GM18907 (cell line): ENCODE measurements around the gene OR1A1.
"Not testable (repeated sequence)": the region's sequence is repeated elsewhere in the genome, so short reads cannot be mapped to it uniquely, and the experiment has no call there.

Experiments used
- ATAC-seq: cut with Tn5 transposase; IDR thresholded peaks from one replicate; pipeline ENCODE4 v1.9.1; 2021; ENCODE audit warnings: mild to moderate bottlenecking, moderate library complexity; ENCODE audit not compliant: unreplicated experiment

The OR1A1 gene, protein sequence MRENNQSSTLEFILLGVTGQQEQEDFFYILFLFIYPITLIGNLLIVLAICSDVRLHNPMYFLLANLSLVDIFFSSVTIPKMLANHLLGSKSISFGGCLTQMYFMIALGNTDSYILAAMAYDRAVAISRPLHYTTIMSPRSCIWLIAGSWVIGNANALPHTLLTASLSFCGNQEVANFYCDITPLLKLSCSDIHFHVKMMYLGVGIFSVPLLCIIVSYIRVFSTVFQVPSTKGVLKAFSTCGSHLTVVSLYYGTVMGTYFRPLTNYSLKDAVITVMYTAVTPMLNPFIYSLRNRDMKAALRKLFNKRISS

DNA sequence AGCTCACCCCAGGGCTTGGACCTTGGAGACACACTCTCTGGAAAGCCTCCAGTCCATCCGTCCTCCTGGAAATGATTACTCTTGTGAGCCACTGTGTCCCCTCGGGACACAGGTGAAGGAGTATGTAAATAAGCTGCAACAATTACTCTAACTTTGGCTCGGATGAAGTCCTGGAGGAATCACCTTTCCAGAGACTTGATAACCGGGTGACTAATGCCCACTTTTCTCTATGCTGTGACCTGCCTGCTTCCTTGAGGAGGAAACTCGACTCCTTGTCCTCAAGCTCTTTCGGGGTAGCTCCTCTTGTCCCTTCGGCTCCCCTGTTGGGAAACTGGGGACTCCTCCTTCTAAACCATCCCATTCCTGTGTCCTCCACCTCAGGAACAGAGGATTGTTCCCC, at the start of gene OR1A1:
Gene OR1A1 (plus strand): TSS at position 301 of the 400 bp plus-strand sequence. CDS start 7,954 bp downstream, outside the sequence.
- no peak for ATAC-seq

DNA sequence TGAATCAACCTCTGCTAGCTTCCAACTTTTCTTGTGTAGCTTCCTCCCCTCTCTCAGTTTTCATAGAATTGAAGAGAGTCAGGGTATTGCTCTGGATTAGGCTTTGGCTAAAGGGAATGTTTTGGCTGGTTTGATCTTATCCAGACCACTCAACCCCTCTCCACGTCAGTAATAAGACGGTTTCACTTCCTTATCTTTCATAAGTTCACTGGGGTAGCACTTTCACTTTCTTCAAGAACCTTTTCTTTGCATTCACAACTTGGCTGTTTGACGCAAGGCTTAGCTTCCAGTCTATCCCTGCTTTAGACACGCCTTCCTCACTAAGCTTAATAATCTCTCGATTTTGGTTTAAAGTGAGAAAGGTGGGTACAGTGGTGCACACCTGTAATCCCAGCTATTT, 39.9 kb upstream of the OR1A1 start:
- no peak for ATAC-seq

DNA sequence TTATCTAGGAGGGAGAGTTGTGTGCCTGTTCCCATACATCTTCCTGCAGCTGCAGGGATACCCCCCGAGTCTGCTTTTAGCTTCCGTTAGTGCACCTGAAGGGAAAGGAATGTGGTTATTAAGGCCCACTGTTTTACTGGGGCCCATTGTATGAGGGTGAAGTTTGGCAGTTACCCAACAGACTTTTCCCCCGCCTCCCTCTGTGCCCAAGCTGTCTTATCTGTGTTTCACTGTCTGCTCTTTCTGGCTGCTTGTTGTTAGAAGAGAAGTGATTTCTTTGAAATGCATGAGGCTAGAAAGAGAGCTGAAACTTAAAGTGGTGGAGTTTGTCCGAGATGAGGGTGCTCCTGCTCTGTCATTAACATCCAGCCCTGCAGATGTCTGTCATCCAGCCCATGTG, 17.5 kb upstream of the OR1A1 start:
- no peak for ATAC-seq

DNA sequence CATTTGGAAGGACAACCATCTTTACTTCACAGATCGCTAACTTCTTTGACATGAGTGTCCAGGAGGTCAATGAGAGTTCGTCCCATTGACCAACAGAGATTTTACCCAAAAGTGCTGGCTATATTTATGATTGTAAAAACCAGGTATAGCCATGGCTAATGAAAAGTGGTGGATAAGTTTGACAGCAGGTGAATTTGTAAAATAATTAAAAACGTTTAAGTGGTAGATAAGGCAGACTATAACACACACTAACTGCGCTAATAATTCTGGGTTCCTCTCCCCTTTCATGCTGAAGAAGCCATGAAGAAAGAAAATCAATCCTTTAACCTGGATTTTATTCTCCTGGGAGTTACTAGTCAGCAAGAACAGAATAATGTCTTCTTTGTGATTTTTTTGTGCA, 10.2 kb upstream of the OR1A1 start, which contains the start of gene OR1A2:
Gene OR1A2 (plus strand): TSS at position 301 of the 400 bp plus-strand sequence. CDS start 0 bp downstream, at position 301.
- ATAC-seq = no peak

DNA sequence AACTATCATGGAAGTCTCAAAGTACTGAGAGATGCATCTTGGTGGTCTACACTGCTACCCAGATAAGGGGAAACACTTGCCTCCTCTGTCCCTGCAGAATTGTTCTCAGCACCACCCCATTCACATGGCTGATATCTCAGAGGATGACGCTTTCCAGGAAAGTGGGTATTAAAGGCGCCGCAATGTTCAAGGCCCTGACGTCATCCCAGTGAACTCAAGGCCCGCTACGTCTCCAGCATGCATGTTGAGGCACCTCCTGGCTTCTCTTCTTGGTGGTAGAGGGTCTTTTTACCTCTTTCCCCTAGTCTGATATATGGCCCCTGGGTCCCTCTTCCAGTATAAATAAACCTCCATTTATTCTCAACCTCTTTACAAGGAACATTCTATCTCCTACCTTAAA, 1.0 kb downstream of the OR1A1 start:
- ATAC-seq = no peak

DNA sequence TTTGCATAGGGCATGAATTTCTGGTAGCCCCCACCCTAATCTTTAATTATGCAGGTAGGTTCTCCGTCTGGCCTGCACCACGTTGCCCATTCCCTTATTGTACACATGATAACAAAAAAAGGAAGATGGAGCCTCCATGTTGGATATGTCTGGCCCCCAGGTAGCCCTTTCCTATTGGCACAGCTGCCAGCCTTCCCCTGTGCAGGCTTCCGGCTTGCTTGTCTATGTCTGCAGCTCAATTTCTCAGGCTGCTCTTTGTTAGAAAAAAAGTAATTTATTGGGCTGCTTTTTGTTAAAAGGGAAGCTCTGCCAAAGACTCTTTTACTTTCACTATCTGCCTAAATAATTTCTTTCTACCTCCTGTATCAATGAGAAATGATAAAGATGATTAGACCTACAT, 5.5 kb downstream of the OR1A1 start:
- no peak for ATAC-seq

DNA sequence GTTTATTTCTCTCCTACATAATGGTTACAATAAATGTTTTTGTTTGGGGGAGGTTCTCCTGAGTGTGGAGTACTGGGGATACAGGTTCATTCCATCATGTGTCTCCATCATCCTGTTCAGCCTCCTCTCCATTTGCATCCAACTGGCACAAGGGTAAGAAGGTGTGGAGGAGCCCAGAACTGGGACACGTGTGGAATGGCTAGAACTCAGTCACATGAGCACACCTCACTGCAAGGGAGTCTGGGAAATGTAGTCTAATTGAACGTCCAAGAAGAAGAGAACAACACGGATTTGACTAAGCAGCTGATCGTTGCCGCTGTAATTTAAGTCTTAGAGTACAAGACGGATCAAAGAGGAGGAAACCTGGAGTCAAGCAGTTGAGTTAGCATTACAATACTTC, 6.1 kb downstream of the OR1A1 start:
- ATAC-seq = no peak

DNA sequence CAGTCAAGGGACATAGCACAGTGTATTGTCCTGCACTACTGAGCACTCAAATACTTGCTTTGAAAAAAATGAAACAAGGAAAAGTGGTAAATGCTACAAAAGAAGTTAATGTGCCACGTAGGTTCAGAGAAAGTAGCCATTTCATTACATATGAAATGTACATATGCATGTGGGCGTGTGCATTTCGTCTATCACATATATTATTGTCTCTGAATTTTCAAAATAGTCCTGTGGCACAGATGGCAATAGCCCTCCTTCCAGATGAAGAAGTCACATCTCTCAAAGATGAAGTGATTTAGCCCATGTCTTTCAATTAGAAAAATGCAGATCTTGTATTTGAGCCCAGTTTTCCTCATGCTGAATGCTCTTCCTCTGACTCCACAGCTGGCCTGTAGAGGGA, 12.5 kb downstream of the OR1A1 start:
- ATAC-seq = not testable (repeated sequence)

DNA sequence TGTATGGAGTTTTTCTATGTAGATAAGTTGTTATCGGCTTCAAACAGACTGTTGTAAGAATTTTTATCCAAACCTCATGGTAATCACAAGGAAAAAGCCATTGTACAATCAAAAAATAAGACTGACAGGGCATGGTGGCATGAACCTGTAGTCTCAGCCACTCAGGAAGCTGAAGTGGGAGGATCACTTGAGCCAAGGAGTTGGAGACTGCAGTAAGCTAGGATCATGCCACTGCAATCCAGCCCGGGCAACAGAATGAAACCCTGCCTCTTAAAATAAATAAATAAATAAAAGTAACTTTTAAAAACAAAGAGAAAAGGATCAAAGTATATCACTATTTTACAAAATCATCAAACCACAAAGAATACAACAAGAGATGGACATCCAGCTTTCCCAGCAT, 14.4 kb downstream of the OR1A1 start:
- ATAC-seq = no peak

DNA sequence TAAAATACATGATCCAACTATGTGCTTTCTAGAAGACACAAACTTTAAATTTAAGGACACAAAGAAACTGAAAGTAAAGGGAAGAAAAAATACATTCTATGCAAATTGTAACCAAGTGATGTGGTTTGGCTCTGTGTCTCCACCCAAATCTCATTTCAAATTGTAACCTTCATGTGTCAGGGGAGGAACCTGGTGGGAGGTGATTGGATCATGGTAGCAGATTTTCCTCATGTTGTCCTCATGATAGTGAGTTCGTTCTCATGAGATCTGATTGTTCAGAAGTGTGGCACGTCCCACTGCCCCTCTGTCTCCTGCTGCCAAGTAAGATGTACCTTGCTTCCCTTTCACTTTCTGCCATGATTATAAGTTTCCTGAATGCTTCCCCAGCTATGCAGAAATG, 15.0 kb downstream of the OR1A1 start:
- no peak for ATAC-seq

DNA sequence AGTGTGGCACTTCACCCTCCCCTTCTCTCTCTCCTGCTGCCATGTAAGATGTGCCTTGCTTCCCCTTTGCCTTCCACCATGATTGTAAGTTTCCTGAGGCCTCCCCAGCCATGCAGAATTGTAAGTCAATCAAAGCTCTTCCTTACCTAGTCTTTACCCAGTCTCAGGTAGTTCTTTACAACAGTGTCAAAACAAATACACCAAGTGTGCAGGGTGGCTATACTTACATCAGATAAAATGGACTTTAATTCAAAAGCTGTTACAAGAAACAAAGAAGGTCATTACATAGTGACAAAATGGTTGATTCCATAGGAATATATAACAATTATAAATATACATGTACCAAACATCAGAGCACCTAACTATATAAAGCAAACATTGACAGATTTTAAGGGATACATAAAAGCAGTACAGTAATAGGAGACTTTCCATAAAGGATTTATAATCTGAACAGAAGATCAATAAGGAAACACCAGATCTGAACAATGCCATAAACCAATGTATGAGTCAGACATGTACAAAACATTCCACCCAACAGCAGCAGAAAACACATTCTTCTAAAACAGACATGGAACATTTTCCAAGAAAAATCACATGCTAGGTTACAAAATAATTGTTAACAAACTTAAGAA, 17.4 kb downstream of the OR1A1 start:
- not testable (repeated sequence) for ATAC-seq

DNA sequence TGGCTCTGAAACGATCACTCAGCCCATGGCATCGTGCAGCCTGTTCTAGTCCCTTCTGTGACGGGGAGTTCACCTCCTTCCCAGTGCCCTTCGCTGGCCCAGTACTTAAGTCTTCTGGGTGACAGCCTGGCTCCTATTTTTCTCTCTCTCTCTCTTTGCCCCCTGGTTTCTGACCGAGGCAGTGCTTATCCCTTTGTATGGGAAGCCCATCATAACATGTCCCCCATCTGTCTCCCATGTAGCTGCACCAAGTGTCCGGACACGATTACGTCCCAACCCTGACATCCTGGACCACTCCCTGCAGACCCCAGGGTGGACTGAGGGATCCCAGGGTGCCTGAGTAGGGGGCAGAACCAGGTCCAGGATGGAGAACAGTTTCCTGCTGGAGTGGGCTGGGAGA, 24.8 kb downstream of the OR1A1 start:
- ATAC-seq = not testable (repeated sequence)

DNA sequence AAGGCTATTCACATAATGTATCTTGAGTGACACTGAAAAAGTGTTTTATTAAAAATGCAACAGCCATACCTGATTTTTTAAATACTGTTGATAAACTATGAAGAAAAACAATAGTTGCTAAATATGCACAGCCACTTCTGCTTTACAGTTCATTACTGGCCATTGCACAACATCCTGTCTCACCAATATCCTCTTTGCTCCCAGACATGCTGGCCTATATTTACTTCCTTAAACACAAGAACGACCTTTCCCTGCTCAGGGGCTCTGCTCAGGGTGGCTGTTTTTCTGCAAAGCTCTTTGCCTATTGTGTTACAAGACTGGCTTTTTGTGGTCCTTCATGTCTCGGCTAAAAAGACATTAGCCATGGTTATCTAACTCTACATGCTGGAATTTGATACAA, 31.2 kb downstream of the OR1A1 start:
- not testable (repeated sequence) for ATAC-seq

DNA sequence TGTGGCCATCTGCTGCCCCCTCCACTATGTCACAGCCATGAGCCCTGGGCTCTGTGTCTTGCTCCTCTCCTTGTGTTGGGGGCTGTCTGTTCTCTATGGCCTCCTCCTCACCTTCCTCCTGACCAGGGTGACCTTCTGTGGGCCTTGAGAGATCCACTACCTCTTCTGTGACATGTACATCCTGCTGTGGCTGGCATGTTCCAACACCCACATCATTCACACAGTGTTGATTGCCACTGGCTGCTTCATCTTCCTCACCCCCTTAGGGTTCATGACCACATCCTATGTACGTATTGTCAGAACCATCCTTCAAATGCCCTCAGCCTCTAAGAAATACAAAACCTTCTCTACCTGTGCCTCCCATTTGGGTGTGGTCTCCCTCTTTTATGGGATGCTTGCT, 33.6 kb downstream of the OR1A1 start:
- not testable (repeated sequence) for ATAC-seq

DNA sequence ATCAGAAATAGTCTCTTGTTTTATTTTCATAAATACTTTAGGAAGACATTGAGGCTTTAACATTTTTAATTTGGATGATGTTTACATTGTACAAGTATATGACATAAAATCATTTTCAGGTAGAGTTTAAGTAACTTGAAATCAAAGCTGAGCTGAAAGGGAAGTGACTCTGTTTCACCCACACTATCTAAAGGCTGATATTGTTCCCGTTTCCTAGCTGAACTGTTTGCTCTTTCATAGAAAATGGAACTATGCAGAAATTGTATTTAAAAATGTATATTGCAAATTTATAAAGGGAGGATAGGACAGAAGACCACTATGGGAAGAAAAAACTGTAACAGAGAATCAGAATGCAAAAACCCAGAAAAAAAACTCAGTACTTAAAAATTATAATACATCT, 37.4 kb downstream of the OR1A1 start:
- ATAC-seq = not testable (repeated sequence)

DNA sequence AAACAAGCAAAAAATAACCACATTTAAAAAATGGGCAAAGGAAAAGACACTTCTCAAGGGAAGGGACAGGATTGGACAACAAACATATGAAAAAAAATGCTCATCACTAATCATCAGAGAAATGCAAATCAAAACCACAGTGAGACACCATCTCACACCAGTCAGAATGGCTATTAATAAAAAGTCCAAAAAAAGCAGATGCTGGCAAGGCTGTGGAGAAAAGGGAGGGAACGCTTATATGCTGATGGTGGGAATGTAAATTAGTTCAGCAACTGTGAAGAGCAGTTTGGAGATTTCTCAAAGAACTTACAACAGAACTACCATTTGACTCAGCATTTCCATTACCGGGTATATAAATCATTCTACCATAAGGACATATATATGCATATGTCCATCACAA, 41.5 kb downstream of the OR1A1 start:
- ATAC-seq = not testable (repeated sequence)

DNA sequence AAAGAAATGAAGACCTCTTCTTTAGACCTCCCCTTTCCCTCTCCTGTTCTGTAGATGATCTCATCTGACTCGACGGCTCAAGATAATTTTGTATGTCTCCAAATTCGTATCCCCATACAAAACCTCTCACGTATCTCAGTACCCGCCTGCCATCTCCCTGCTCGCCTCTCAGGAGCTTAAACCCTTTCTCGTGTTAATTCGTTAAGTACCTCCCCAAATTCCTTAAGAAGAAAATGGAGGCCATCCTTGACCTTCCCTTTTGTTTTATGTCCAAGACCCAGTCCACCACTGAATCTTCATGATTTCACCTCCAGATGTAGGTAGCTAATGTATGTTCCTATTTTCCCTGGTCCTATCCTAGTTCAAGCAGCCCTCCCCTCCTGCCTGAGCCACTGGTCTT, 49.1 kb downstream of the OR1A1 start:
- no peak for ATAC-seq

DNA sequence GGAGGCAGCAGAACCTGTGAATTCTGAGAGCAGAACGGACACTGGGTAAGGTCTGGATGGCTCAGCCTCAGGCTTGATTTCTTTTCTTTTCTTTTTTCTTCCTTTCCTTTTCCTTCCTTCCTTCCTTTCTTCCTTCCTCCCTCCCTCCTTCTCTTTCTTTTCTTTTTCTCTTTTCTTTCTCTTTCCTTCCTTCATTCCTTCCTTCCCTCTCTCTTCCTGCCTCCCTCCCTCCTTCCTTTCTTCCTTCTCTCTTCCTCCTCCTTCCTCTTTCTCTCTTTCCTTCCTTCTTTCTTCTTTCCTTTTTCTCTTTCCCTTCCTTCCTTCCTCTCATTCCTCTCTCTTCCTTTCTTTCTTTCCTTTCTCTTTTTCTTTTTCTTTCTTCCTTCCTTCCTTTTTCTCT, 52.7 kb downstream of the OR1A1 start:
- no peak for ATAC-seq

DNA sequence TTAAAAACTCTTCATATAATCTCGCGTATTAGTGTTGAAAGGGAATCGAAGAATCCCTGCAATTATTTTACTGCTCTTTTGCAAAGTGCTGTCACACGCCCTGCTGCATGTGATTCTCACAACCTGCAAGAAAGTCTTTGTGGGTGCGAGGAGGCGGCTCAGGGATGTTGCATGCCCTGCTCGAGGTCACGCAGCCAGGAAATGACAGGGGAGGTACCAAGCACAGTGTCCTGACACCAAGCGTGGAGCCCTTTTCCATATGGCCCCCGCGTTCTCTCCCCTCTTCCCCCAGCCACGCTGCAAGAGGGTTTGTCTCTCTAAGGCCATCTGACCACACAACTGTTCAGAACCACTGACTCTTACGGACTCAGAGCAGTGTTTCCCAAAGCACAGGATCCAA, 53.1 kb downstream of the OR1A1 start:
- no peak for ATAC-seq
